CD14-positive monocyte (primary cell): ENCODE results near the gene SUCO. TPM values are rescaled to one million over a fixed set of nuclear protein-coding genes. Genes with fewer than 3 reads are reported as not detected.

Experiments used
- DNase-seq, 3 donors: peaks; one replicate each; pipeline ENCODE4 v3.0.0-alpha.2; 2011 to 2022
- H2AFZ ChIP-seq: 2 replicates; pipeline ENCODE4 v1.6.0; 2012; ENCODE audit warnings: mild to moderate bottlenecking, low read depth, low read length, inconsistent platforms; ENCODE audit not compliant: insufficient read depth, poor library complexity, severe bottlenecking
- H3K27ac ChIP-seq, 2 donors: 1 replicate in 1 of 2; 2 replicates in 1 of 2; pipeline ENCODE4 v1.5.1; 2012 to 2013; ENCODE audit warnings: low read length in 2 of 2, control low read depth in 1 of 2, inconsistent platforms in 1 of 2, low read depth in 1 of 2, mild to moderate bottlenecking in 1 of 2
- H3K27me3 ChIP-seq, 2 donors: one replicate each; pipeline versions ENCODE4 v1.6.0 to v1.6.1; 2011 to 2013; ENCODE audit warnings: low read length in 2 of 2; ENCODE audit not compliant: control insufficient read depth in 2 of 2, insufficient read depth in 2 of 2
- H3K36me3 ChIP-seq, 2 donors: replicated peaks in 1 of 2; 1 replicate in 1 of 2; 2 replicates in 1 of 2; pipeline versions ENCODE4 v1.5.1 to v1.6.1; 2012 to 2013; ENCODE audit warnings: low read length in 2 of 2, control low read depth in 1 of 2, inconsistent platforms in 1 of 2, mild to moderate bottlenecking in 1 of 2; ENCODE audit not compliant: insufficient read depth in 2 of 2, control insufficient read depth in 1 of 2
- H3K4me1 ChIP-seq, 2 donors: 1 replicate in 1 of 2; 2 replicates in 1 of 2; pipeline versions ENCODE4 v1.5.1 to v1.6.1; 2012 to 2013; ENCODE audit warnings: low read length in 2 of 2, control low read depth in 1 of 2, inconsistent platforms in 1 of 2, mild to moderate bottlenecking in 1 of 2, moderate library complexity in 1 of 2; ENCODE audit not compliant: insufficient read depth in 2 of 2, control insufficient read depth in 1 of 2
- H3K4me2 ChIP-seq: replicated peaks from 2 replicates; pipeline ENCODE3; 2012; ENCODE audit warnings: low read length, moderate library complexity, mild to moderate bottlenecking; ENCODE audit not compliant: poor library complexity, severe bottlenecking; ENCODE audit errors: extremely low read depth
- H3K4me3 ChIP-seq, 3 experiments: fragments of 200-600 bp in 1 of 3; sonication (generic) in 1 of 3; replicated peaks in 1 of 3; 1 replicate in 2 of 3; 2 replicates in 1 of 3; pipeline ENCODE4 v1.5.1; 2011 to 2013; ENCODE audit warnings: low read length in 3 of 3, mild to moderate bottlenecking in 3 of 3, control low read depth in 2 of 3, low read depth in 2 of 3, inconsistent platforms in 1 of 3, moderate library complexity in 1 of 3
- H3K79me2 ChIP-seq: 2 replicates; pipeline ENCODE4 v1.6.0; 2012; ENCODE audit warnings: mild to moderate bottlenecking, control low read depth, inconsistent platforms, low read length, moderate library complexity; ENCODE audit not compliant: insufficient read depth
- H3K9ac ChIP-seq: 2 replicates; pipeline ENCODE4 v1.6.0; 2017; ENCODE audit warnings: low read length, mild to moderate bottlenecking; ENCODE audit not compliant: insufficient read depth, poor library complexity, severe bottlenecking
- H3K9me3 ChIP-seq, 2 donors: replicated peaks in 1 of 2; 1 replicate in 1 of 2; 2 replicates in 1 of 2; pipeline versions ENCODE4 v1.5.1 to v1.6.1; 2012 to 2013; ENCODE audit warnings: low read length in 2 of 2, control low read depth in 1 of 2; ENCODE audit not compliant: control insufficient read depth in 1 of 2, insufficient read depth in 1 of 2
- H4K20me1 ChIP-seq: 2 replicates; pipeline ENCODE4 v1.6.0; 2012; ENCODE audit warnings: mild to moderate bottlenecking, low read length, control low read depth, moderate library complexity; ENCODE audit not compliant: insufficient read depth
- H3K27ac Mint-ChIP-seq, 7 donors: one replicate each; pipeline ENCODE4 v1.8.0; 2020; ENCODE audit warnings: mild to moderate bottlenecking in 7 of 7, mixed read lengths in 7 of 7, moderate library complexity in 6 of 7, inconsistent platforms in 2 of 7
- H3K27me3 Mint-ChIP-seq, 3 donors: one replicate each; pipeline ENCODE4 v1.8.0; 2021 to 2022; ENCODE audit warnings: low read depth in 3 of 3, mild to moderate bottlenecking in 3 of 3, mixed read lengths in 3 of 3, moderate library complexity in 3 of 3, inconsistent platforms in 1 of 3
- H3K36me3 Mint-ChIP-seq, 2 donors: one replicate each; pipeline ENCODE4 v1.8.0; 2020; ENCODE audit warnings: mixed read lengths in 2 of 2, inconsistent platforms in 1 of 2, mild to moderate bottlenecking in 1 of 2
- H3K4me1 Mint-ChIP-seq: one replicate; pipeline ENCODE4 v1.8.0; 2020; ENCODE audit warnings: mild to moderate bottlenecking, mixed read lengths
- H3K4me3 Mint-ChIP-seq, 2 donors: one replicate each; pipeline ENCODE4 v1.8.0; 2020; ENCODE audit warnings: mild to moderate bottlenecking in 2 of 2, mixed read lengths in 2 of 2, moderate library complexity in 1 of 2
- H3K9me3 Mint-ChIP-seq, 7 donors: one replicate each; pipeline ENCODE4 v1.8.0; 2020 to 2022; ENCODE audit warnings: mixed read lengths in 7 of 7, mild to moderate bottlenecking in 6 of 7, moderate library complexity in 6 of 7, inconsistent platforms in 2 of 7
- WGBS: methylation state at CpG from one replicate; pipeline ENCODE4 v1.1.5; 2013; ENCODE audit warnings: missing lambda C conversion rate; ENCODE audit not compliant: insufficient coverage; 5-methylcytosine and 5-hydroxymethylcytosine counted together
- intact Hi-C, 2 donors: fragments of 100-400 bp; cut with micrococcal nuclease; formaldehyde crosslinking; loops; one replicate each; pipeline versions ENCODE4 v1.15.0 to v1.15.1; 2023
- polyA plus RNA-seq, 3 donors: library from polyadenylated mRNA; depleted of rRNA in 1 of 3; unstranded in 2 of 3; stranded (reverse) in 1 of 3; fragments of 300-500 nt in 2 of 3; fragments of >200 nt in 1 of 3; fragmentation: Illumina TruSeq in 2 of 3; gene quantifications; 1 replicate in 2 of 3; 2 replicates in 1 of 3; pipeline ENCODE4 v1.2.3, GENCODE V29; 2012 to 2021
- TF ChIP-seq, protein P1 (sequence below): fragments of 200-600 bp; IDR thresholded peaks from one replicate; pipeline ENCODE4 v1.8.0; 2022; ENCODE audit warnings: antibody characterized with exemption, mild to moderate bottlenecking

The SUCO gene
- polyA plus RNA-seq, 3 donors, result 6.8 to 8.5 (median 6.8) TPM

DNA sequence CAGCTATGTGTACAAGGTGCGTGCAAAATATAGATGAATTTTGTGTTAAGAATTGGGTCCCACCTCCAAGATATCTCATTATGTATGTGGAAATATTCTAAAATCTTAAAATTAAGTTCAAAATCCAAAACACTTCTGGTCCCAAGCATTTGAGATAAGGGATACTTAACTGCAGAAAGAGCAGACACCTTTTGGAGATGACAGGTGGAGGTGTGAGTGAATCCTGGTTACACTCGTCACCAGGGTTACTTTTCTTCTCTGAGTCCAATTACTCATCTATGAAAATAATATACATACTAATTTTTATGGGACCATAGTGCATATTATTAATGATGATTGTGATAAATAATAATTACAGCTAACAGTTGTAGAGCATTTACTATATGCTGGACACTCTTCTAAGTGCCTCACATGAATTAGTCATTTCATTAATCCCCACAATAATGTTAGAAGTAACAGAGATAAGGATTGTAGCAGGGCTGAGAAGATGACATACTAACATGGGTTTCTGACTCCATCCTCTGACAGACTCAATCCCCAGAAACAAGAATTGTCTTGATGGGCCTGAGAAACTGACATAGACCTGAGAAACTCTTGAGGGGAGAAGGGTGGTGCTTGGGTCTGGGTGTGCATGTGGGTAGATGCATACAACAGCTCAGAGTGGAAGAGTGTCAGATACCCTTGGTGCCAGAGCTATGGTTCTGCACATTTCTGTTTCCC is 117.7 kb downstream of the SUCO start:
- whole genome bisulfite sequencing, result no CpG with 5 or more reads among the region's 2 CpGs

DNA sequence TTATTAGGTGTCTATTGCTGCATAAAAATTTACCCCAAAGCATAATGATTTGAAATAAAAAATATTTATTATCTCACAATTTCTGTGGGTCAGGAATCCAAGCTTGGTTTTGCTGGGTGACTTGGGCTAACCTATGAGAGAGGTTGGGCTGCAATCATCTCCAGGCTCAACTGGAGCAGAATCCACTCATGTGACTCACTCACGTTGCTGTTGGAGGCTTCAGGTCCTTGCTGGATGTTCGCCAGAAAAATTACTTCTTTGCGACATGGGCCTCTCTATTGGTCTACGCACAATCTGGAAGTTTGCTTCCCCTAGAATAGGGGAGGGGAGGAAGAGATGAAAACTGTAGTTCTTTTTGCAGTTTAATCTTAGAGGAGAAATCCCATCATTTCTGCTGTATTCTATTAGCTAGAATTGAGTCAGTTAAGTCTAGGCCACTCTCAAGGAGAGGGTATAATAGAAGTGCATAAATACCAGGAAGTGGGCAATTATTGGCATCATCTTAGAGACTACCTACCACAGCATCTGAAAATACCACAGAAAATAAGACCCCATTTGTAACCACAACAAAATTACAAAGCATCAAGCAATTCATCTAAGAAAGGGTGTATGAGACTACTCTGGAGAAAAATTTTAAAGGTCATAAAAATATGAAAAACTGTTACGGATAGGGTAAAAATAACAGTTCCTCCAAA is 120.2 kb downstream of the SUCO start:
- no peaks in the 10 kb centered on the region for H3K4me1 ChIP-seq
- H3K4me2 ChIP-seq, result no peak overlapping the region
- H3K9me3 ChIP-seq, result no peaks in the 10 kb centered on the region
- H3K4me3 Mint-ChIP-seq, result no peak overlapping the region
- TF ChIP-seq, protein P1, sequence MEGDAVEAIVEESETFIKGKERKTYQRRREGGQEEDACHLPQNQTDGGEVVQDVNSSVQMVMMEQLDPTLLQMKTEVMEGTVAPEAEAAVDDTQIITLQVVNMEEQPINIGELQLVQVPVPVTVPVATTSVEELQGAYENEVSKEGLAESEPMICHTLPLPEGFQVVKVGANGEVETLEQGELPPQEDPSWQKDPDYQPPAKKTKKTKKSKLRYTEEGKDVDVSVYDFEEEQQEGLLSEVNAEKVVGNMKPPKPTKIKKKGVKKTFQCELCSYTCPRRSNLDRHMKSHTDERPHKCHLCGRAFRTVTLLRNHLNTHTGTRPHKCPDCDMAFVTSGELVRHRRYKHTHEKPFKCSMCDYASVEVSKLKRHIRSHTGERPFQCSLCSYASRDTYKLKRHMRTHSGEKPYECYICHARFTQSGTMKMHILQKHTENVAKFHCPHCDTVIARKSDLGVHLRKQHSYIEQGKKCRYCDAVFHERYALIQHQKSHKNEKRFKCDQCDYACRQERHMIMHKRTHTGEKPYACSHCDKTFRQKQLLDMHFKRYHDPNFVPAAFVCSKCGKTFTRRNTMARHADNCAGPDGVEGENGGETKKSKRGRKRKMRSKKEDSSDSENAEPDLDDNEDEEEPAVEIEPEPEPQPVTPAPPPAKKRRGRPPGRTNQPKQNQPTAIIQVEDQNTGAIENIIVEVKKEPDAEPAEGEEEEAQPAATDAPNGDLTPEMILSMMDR, result no peak
- 40% methylated on average over 1 of the region's 5 CpGs for WGBS
- no peaks in the 10 kb centered on the region for H3K79me2 ChIP-seq
- no peaks in the 10 kb centered on the region for H3K36me3 Mint-ChIP-seq
- no peak overlapping the region for H3K9ac ChIP-seq
- H3K36me3 ChIP-seq, result no peaks in the 10 kb centered on the region
- H4K20me1 ChIP-seq, result no peaks in the 10 kb centered on the region
- peaks cover 5% of the 10 kb centered on the region for H3K4me1 Mint-ChIP-seq
- H3K27me3 Mint-ChIP-seq, result peaks cover 0 to 1% (median 0%) of the 10 kb centered on the region in 3 donors
- H2AFZ ChIP-seq, result no peak overlapping the region
- no peaks in the 10 kb centered on the region for H3K27me3 ChIP-seq
- DNase-seq, result peak in 1 of 3 donors; percentile 17
- intact Hi-C loops, result no loop called here
- H3K27ac Mint-ChIP-seq, result no peak overlapping the region
- no peak overlapping the region for H3K27ac ChIP-seq
- H3K4me3 ChIP-seq, result no peak overlapping the region
- H3K9me3 Mint-ChIP-seq, result peaks cover 0 to 3% (median 1%) of the 10 kb centered on the region in 7 donors

More for the DNA sequence above, 117.7 kb downstream of the SUCO start:
- H3K27ac Mint-ChIP-seq, result no peak overlapping the region
- Histone ChIP-seq H3K27ac (no peak overlapping the region), H3K4me1 (no peaks in the 10 kb centered on the region), H3K9me3 (no peaks in the 10 kb centered on the region), H3K4me3 (no peak overlapping the region), H4K20me1 (no peaks in the 10 kb centered on the region), H3K4me2 (no peak overlapping the region), H3K79me2 (no peaks in the 10 kb centered on the region), H3K36me3 (no peaks in the 10 kb centered on the region), H3K9ac (no peak overlapping the region), H3K27me3 (no peaks in the 10 kb centered on the region), H2AFZ (no peak overlapping the region)
- DNase-seq, result no peak
- peaks cover 0 to 3% (median 0%) of the 10 kb centered on the region in 7 donors for H3K9me3 Mint-ChIP-seq
- H3K4me3 Mint-ChIP-seq, result no peak overlapping the region
- intact Hi-C loops, result no loop called here
- TF ChIP-seq, protein P1, result no peak
- peaks cover 0 to 2% (median 0%) of the 10 kb centered on the region in 3 donors for H3K27me3 Mint-ChIP-seq
- peaks cover 5% of the 10 kb centered on the region for H3K4me1 Mint-ChIP-seq
- H3K36me3 Mint-ChIP-seq, result no peaks in the 10 kb centered on the region
